Panc1 (cell line): ENCODE measurements around the gene CORO2A. TPM values are rescaled to one million over a fixed set of nuclear protein-coding genes. Genes with fewer than 3 reads are reported as not detected.

Experiments used
- ATAC-seq: fragments of 200-7000 bp; cut with Tn5 transposase; 2 replicates; pipeline ENCODE4 v1.9.1; 2020; ENCODE audit warnings: mild to moderate bottlenecking, moderate library complexity
- BruUV-seq: library from RNA; stranded (reverse); fragments of 400-500 nt; replicated peaks from 2 replicates; lab custom pipeline; 2021; lab: Mats Ljungman, UMichigan
- CTCF ChIA-PET: fragments of 300-600 bp; sonication (Branson Sonifier 250); formaldehyde crosslinking; loops from one replicate; lab custom pipeline; 2022; ENCODE audit warnings: antibody characterized with exemption; lab: Charles Lee
- POLR2A ChIA-PET: fragments of 300-600 bp; sonication (Branson Sonifier 250); formaldehyde crosslinking; loops from one replicate; lab custom pipeline; 2022; ENCODE audit warnings: antibody characterized with exemption; lab: Charles Lee
- DNase-seq: peaks from one replicate; pipeline ENCODE4 v3.0.0-alpha.2; 2010; ENCODE audit warnings: low read depth, low spot score
- H3K27ac ChIP-seq: 2 replicates; pipeline ENCODE4 v1.5.1; 2011; ENCODE audit warnings: mild to moderate bottlenecking, low read length, inconsistent platforms
- H3K27me3 ChIP-seq: fragments of 200-500 bp; sonication (Bioruptor generic); 2 replicates; pipeline ENCODE4 v1.6.0; 2014; ENCODE audit warnings: low read length, inconsistent platforms; ENCODE audit not compliant: control insufficient read depth, insufficient read depth
- H3K36me3 ChIP-seq: fragments of 200-500 bp; sonication (Bioruptor generic); 2 replicates; pipeline ENCODE4 v1.5.1; 2014; ENCODE audit warnings: inconsistent platforms, mild to moderate bottlenecking, low read length, moderate library complexity; ENCODE audit not compliant: control insufficient read depth, insufficient read depth
- H3K4me1 ChIP-seq: 2 replicates; pipeline ENCODE4 v1.5.1; 2011; ENCODE audit warnings: inconsistent platforms, mild to moderate bottlenecking, low read length, moderate library complexity; ENCODE audit not compliant: control insufficient read depth, insufficient read depth
- H3K4me3 ChIP-seq, 2 experiments: 2 replicates each; pipeline ENCODE4 v1.5.1; 2011 to 2012; ENCODE audit warnings: low read depth in 2 of 2, low read length in 2 of 2, mild to moderate bottlenecking in 2 of 2, inconsistent platforms in 1 of 2, moderate library complexity in 1 of 2
- H3K9me3 ChIP-seq: fragments of 200-500 bp; sonication (Bioruptor generic); 2 replicates; pipeline ENCODE4 v1.5.1; 2014; ENCODE audit warnings: low read depth, mild to moderate bottlenecking, inconsistent platforms, low read length, moderate library complexity; ENCODE audit not compliant: control insufficient read depth, insufficient read depth
- POLR2AphosphoS5 ChIP-seq: IDR thresholded peaks from 2 replicates; pipeline ENCODE4 v1.6.1; 2012; ENCODE audit warnings: mild to moderate bottlenecking, low read depth, low read length, moderate library complexity
- SIN3A ChIP-seq: IDR thresholded peaks from 2 replicates; pipeline ENCODE4 v1.6.1; 2012; ENCODE audit warnings: low read depth, mild to moderate bottlenecking, low read length, moderate library complexity, borderline replicate concordance; ENCODE audit not compliant: insufficient read depth
- TCF7L2 ChIP-seq: IDR thresholded peaks from 2 replicates; pipeline ENCODE4 v1.6.1; 2011; ENCODE audit warnings: mild to moderate bottlenecking, low read depth, low read length, inconsistent platforms
- in situ Hi-C: cut with HindIII; loops from 2 replicates; pipeline ENCODE4 v1.10.0; 2016; ENCODE audit warnings: low sequenced_read_pairs, low pct_unique_long_range_greater_than_20kb
- intact Hi-C: fragments of 100-400 bp; cut with micrococcal nuclease; formaldehyde crosslinking; loops from one replicate; pipeline ENCODE4 v1.10.0; 2022; ENCODE audit not compliant: unreplicated experiment
- total RNA-seq: library from RNA; stranded (reverse); gene quantifications from one replicate; pipeline ENCODE4 v1.2.1, GENCODE V29; 2021; ENCODE audit not compliant: unreplicated experiment
- TF ChIP-seq, protein P1 (sequence below), 2 experiments: IDR thresholded peaks; 2 replicates each; pipeline ENCODE4 v1.6.1; 2011 to 2012; ENCODE audit warnings: low read depth in 2 of 2, control low read depth in 1 of 2, low read length in 1 of 2, mild to moderate bottlenecking in 1 of 2, moderate library complexity in 1 of 2; ENCODE audit not compliant: insufficient read depth in 1 of 2
- TF ChIP-seq, protein P2 (sequence below): fragments of 450-650 bp; IDR thresholded peaks from 2 replicates; pipeline ENCODE4 v1.5.1; 2017; ENCODE audit warnings: mild to moderate bottlenecking

The CORO2A gene
- total RNA-seq, 1 experiment from 2014 or later = 2.0 TPM

DNA sequence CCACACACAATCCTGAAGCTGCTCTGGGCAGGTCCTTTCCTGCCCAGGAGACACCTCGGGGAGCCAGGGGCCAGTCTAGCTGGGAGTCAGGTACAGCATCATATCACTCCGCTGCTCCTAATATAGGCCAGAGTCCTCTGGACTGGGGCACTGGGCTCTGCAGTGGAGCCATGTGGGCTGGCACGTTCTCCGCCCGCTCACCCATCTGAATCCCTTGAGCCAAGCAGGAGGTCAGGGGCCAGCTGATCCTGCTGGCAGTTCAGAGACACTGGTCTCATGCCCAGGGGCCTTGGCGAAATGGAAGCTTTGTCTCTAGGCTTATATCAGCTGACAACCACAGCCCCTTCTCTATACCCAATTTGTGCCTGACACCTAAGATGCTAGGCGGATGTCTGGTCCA is 9.3 kb upstream of the CORO2A start:
- no peak for DNase-seq
- ChIA-PET CTCF (no interaction called here), POLR2A (no interaction called here)
- no TSS peak for BruUV-seq
- in situ Hi-C loops (no loop called here), intact Hi-C loops (no loop called here)
- Histone ChIP-seq H3K4me3 (no peak overlapping the region), H3K27me3 (no peaks in the 10 kb centered on the region), H3K4me1 (no peaks in the 10 kb centered on the region), H3K9me3 (no peaks in the 10 kb centered on the region), H3K36me3 (no peaks in the 10 kb centered on the region), H3K27ac (no peak overlapping the region)
- no peak for ATAC-seq
- TF ChIP-seq TCF7L2 (no peak), SIN3A (no peak), POLR2AphosphoS5 (no peak)
- TF ChIP-seq, protein P1, sequence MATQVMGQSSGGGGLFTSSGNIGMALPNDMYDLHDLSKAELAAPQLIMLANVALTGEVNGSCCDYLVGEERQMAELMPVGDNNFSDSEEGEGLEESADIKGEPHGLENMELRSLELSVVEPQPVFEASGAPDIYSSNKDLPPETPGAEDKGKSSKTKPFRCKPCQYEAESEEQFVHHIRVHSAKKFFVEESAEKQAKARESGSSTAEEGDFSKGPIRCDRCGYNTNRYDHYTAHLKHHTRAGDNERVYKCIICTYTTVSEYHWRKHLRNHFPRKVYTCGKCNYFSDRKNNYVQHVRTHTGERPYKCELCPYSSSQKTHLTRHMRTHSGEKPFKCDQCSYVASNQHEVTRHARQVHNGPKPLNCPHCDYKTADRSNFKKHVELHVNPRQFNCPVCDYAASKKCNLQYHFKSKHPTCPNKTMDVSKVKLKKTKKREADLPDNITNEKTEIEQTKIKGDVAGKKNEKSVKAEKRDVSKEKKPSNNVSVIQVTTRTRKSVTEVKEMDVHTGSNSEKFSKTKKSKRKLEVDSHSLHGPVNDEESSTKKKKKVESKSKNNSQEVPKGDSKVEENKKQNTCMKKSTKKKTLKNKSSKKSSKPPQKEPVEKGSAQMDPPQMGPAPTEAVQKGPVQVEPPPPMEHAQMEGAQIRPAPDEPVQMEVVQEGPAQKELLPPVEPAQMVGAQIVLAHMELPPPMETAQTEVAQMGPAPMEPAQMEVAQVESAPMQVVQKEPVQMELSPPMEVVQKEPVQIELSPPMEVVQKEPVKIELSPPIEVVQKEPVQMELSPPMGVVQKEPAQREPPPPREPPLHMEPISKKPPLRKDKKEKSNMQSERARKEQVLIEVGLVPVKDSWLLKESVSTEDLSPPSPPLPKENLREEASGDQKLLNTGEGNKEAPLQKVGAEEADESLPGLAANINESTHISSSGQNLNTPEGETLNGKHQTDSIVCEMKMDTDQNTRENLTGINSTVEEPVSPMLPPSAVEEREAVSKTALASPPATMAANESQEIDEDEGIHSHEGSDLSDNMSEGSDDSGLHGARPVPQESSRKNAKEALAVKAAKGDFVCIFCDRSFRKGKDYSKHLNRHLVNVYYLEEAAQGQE (IDR thresholded peaks at IDR 0.05; ENCODE audit: insufficient read depth in 1 of 2, low read depth in 2 of 2, low read length in 1 of 2) = no peak
- TF ChIP-seq, protein P2, sequence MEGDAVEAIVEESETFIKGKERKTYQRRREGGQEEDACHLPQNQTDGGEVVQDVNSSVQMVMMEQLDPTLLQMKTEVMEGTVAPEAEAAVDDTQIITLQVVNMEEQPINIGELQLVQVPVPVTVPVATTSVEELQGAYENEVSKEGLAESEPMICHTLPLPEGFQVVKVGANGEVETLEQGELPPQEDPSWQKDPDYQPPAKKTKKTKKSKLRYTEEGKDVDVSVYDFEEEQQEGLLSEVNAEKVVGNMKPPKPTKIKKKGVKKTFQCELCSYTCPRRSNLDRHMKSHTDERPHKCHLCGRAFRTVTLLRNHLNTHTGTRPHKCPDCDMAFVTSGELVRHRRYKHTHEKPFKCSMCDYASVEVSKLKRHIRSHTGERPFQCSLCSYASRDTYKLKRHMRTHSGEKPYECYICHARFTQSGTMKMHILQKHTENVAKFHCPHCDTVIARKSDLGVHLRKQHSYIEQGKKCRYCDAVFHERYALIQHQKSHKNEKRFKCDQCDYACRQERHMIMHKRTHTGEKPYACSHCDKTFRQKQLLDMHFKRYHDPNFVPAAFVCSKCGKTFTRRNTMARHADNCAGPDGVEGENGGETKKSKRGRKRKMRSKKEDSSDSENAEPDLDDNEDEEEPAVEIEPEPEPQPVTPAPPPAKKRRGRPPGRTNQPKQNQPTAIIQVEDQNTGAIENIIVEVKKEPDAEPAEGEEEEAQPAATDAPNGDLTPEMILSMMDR = no peak

DNA sequence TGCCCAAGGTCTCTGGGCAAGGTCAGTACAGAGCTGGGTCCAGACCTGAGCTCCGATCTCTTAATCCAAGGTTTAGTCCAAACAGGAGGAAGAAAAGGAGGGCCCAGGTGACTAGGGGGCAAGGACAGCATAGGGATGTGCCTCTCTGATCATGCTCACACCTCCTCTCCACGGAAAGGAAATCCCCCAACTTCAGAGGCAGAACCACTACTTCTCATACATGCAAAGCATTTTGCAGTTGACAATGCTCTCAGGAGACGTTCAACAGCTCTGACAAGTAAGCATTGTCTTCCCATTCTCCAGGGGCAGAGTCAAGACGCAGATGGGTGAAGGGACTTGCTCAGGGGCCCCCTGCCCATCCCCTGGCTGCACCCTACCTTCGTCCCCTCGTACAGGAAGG is 8.7 kb upstream of the CORO2A start:
- no peaks in the 10 kb centered on the region for H3K4me1 ChIP-seq
- no peaks in the 10 kb centered on the region for H3K36me3 ChIP-seq
- TF ChIP-seq, protein P1 (IDR thresholded peaks at IDR 0.05; ENCODE audit: insufficient read depth in 1 of 2, low read depth in 2 of 2, low read length in 1 of 2) = no peak
- TF ChIP-seq, protein P2 = no peak
- TF ChIP-seq TCF7L2 = no peak
- no peak for TF ChIP-seq POLR2AphosphoS5
- TF ChIP-seq SIN3A = no peak
- no peak for DNase-seq
- ChIA-PET POLR2A (no interaction called here), CTCF (no interaction called here)
- no peaks in the 10 kb centered on the region for H3K27me3 ChIP-seq
- no peak overlapping the region for H3K27ac ChIP-seq
- H3K4me3 ChIP-seq = no peak overlapping the region
- no peaks in the 10 kb centered on the region for H3K9me3 ChIP-seq
- BruUV-seq = no TSS peak
- ATAC-seq = no peak
- intact Hi-C loops (no loop called here), in situ Hi-C loops (no loop called here)
